Measurements from ENCODE around the gene MSI1.
"Not testable (repeated sequence)": the region's sequence is repeated elsewhere in the genome, so short reads cannot be mapped to it uniquely, and the experiment has no call there.

DNA sequence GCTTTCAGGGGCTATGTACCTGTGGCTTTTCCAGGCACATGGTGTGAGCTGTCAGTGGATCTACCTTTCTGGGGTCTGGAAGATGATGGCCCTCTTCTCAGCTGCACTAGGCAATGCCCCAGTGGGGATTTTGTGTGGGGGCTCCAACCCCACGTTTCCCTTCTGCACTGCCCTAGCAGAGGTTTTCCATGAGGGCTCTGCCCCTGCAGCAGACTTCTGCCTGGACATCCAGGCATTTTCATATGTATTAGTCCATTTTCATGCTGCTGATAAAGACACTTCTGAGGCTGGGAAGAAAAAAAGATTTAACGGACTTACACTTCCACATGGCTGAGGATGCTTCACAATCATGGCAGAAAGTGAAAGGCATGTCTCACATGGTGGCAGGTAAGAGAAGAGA is 32.6 kb downstream of the MSI1 start:
- TF ChIP-seq, protein P1, sequence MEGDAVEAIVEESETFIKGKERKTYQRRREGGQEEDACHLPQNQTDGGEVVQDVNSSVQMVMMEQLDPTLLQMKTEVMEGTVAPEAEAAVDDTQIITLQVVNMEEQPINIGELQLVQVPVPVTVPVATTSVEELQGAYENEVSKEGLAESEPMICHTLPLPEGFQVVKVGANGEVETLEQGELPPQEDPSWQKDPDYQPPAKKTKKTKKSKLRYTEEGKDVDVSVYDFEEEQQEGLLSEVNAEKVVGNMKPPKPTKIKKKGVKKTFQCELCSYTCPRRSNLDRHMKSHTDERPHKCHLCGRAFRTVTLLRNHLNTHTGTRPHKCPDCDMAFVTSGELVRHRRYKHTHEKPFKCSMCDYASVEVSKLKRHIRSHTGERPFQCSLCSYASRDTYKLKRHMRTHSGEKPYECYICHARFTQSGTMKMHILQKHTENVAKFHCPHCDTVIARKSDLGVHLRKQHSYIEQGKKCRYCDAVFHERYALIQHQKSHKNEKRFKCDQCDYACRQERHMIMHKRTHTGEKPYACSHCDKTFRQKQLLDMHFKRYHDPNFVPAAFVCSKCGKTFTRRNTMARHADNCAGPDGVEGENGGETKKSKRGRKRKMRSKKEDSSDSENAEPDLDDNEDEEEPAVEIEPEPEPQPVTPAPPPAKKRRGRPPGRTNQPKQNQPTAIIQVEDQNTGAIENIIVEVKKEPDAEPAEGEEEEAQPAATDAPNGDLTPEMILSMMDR (IDR thresholded peaks at IDR 0.05), result not testable (repeated sequence)
- TF ChIP-seq POLR2A, EP300 (IDR thresholded peaks at IDR 0.05): not testable (repeated sequence)

Measured in ovary (tissue), 3 donors.